Suprapubic skin (tissue), 4 donors: Measurements from ENCODE around the gene TOR4A.

Source experiments
- CTCF ChIP-seq, 2 donors: fragments of 200-600 bp in 1 of 2; fragments of 450-650 bp in 1 of 2; sonication (generic) in 1 of 2; IDR thresholded peaks; one replicate each; pipeline ENCODE4 v1.5.1; 2016 to 2019; ENCODE audit warnings: antibody characterized with exemption in 2 of 2, mild to moderate bottlenecking in 1 of 2, moderate library complexity in 1 of 2
- EP300 ChIP-seq: sonication (generic); formaldehyde crosslinking; IDR thresholded peaks from one replicate; pipeline ENCODE4 v1.6.1; 2017; ENCODE audit warnings: antibody characterized with exemption
- POLR2A ChIP-seq, 2 donors: fragments of 450-650 bp; IDR thresholded peaks; one replicate each; pipeline ENCODE4 v1.6.1; 2017; ENCODE audit warnings: antibody characterized with exemption in 2 of 2, mild to moderate bottlenecking in 2 of 2, moderate library complexity in 2 of 2
- POLR2AphosphoS5 ChIP-seq, 3 donors: sonication (generic); formaldehyde crosslinking; IDR thresholded peaks; one replicate each; pipeline ENCODE4 v1.6.1; 2017; ENCODE audit warnings: antibody characterized with exemption in 3 of 3

DNA sequence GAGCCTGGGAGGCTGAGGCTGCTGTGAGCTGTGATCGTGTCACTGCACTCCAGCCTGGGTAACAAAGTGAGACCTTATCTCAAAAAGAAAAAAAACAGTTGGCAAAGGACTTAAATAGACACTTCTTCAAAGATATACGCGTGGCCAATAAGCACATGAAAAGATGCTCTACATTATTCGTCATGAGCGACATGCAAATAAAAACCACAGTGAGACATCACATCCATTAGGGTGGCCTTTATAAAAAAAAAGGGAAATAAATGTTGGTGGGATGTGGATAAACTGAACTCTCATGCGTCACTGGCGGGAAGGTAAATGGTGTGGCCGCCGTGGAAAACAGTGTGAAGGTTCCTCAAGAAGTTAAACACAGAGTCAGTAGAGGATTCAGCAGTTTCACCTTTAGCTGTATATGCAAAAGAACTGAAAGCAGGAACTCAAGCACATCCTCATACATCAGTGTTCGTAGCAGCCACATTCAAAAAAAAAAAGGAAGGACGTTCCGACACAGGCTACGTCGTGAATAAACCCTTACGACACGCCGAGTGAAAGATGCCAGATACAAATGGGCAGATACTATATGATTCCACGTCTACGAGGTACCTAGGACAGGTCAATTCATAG, 49.0 kb downstream of the TOR4A start:
- TF ChIP-seq POLR2A (IDR thresholded peaks at IDR 0.05) = no peak
- TF ChIP-seq CTCF (IDR thresholded peaks at IDR 0.05) = no peak
- TF ChIP-seq POLR2AphosphoS5 (IDR thresholded peaks at IDR 0.05) = no peak
- no peak for TF ChIP-seq EP300
